K562 (cell line): ENCODE measurements around the gene PNCK. TPM values are rescaled to one million over a fixed set of nuclear protein-coding genes. Genes with fewer than 3 reads are reported as not detected.
A peak's percentile ranks its signal among the peaks of the same experiment; 100 is the strongest.

ENCODE experiments used
- ATAC-seq: fragments of 200-7000 bp; cut with Tn5 transposase; 3 replicates; pipeline ENCODE4 v1.9.1; 2020; ENCODE audit warnings: moderate library complexity
- BruUV-seq: library from RNA; stranded (reverse); fragments of 400-500 nt; replicated peaks from 2 replicates; lab custom pipeline; 2021; lab: Mats Ljungman, UMichigan
- CTCF ChIA-PET: fragments of 300-600 bp; formaldehyde crosslinking; extraction: SDS; loops from one replicate; lab custom pipeline; 2021; ENCODE audit warnings: low intra/inter-chr PET ratio; lab: Yijun Ruan, JAX
- POLR2A ChIA-PET: fragments of 300-600, 350-650 bp; sonication (Branson Sonifier 250); formaldehyde crosslinking; extraction: SDS; loops from one replicate; lab custom pipeline; 2021; ENCODE audit warnings: antibody characterized with exemption, inconsistent platforms; lab: Yijun Ruan, JAX
- DNase-seq, 4 experiments: peaks; one replicate each; pipeline versions ENCODE4 v3.0.0 to v3.0.0-alpha.2; 2011 to 2018; ENCODE audit warnings: low spot score in 3 of 4, mixed read lengths in 3 of 4; ENCODE audit errors: extremely low read depth in 1 of 4
- FAIRE-seq: peaks from 2 replicates; lab custom pipeline; 2011; peaks lifted over from hg19 to GRCh38; lab: Jason Lieb, UNC
- H2AFZ ChIP-seq: 2 replicates; pipeline ENCODE4 v1.6.0; 2011; ENCODE audit warnings: low read depth, low read length, control low read depth, inconsistent platforms
- H3K27ac ChIP-seq: fragments of 200-600 bp; 3 replicates; pipeline ENCODE4 v1.8.0; 2011; ENCODE audit warnings: low read depth, mild to moderate bottlenecking, control low read depth, inconsistent platforms, low read length, moderate library complexity, mixed read lengths; ENCODE audit errors: extremely low read depth
- H3K27me3 ChIP-seq, 2 experiments: fragments of 300-600 bp in 1 of 2; 2 replicates in 1 of 2; 3 replicates in 1 of 2; pipeline versions ENCODE4 v1.6.0 to v1.8.0; 2011; ENCODE audit warnings: inconsistent platforms in 2 of 2, low read length in 2 of 2, mild to moderate bottlenecking in 1 of 2, mixed read lengths in 1 of 2, moderate library complexity in 1 of 2; ENCODE audit not compliant: control insufficient read depth in 2 of 2, insufficient read depth in 2 of 2
- H3K36me3 ChIP-seq: fragments of 300-600 bp; 3 replicates; pipeline ENCODE4 v1.8.0; 2011; ENCODE audit warnings: mild to moderate bottlenecking, low read length, inconsistent platforms; ENCODE audit not compliant: control insufficient read depth, insufficient read depth
- H3K4me1 ChIP-seq, 2 experiments: fragments of 200-600 bp in 1 of 2; replicated peaks in 1 of 2; 2 replicates in 1 of 2; 3 replicates in 1 of 2; pipeline versions ENCODE4 v1.5.1 to v1.8.0; 2011; ENCODE audit warnings: inconsistent platforms in 2 of 2, low read length in 2 of 2, mild to moderate bottlenecking in 1 of 2, mixed read lengths in 1 of 2, moderate library complexity in 1 of 2; ENCODE audit not compliant: control insufficient read depth in 2 of 2, insufficient read depth in 2 of 2
- H3K4me2 ChIP-seq: 2 replicates; pipeline ENCODE4 v1.6.1; 2011; ENCODE audit warnings: low read length, control low read depth, inconsistent platforms, mixed read lengths; ENCODE audit not compliant: insufficient read depth
- H3K4me3 ChIP-seq: fragments of 200-600 bp; sonication (generic), shearing (Covaris generic); 2 replicates; pipeline ENCODE4 v1.5.1; 2016; ENCODE audit warnings: control low read depth, inconsistent platforms
- H3K79me2 ChIP-seq: fragments of 200-600 bp; 3 replicates; pipeline ENCODE4 v1.8.0; 2011; ENCODE audit warnings: low read length, inconsistent platforms; ENCODE audit not compliant: control insufficient read depth, insufficient read depth
- H3K9ac ChIP-seq, 2 experiments: 2 replicates each; pipeline versions ENCODE4 v1.6.0 to v1.6.1; 2011; ENCODE audit warnings: low read depth in 2 of 2, low read length in 2 of 2, control low read depth in 1 of 2, inconsistent platforms in 1 of 2, mild to moderate bottlenecking in 1 of 2, mixed read lengths in 1 of 2; ENCODE audit not compliant: insufficient read depth in 1 of 2
- H3K9me1 ChIP-seq: one replicate; pipeline ENCODE4 v1.6.0; 2011; ENCODE audit warnings: inconsistent platforms, mild to moderate bottlenecking, low read length, moderate library complexity; ENCODE audit not compliant: control insufficient read depth, insufficient read depth
- H3K9me3 ChIP-seq: replicated peaks from 2 replicates; pipeline ENCODE4 v1.5.1; 2011; ENCODE audit warnings: low read depth, low read length, inconsistent platforms; ENCODE audit not compliant: control insufficient read depth, insufficient read depth
- H4K20me1 ChIP-seq: replicated peaks from 2 replicates; pipeline ENCODE4 v1.6.1; 2011; ENCODE audit warnings: low read length, inconsistent platforms, mixed read lengths; ENCODE audit not compliant: control insufficient read depth, insufficient read depth
- ESRRB ChIP-seq: fragments of 250-450 bp; sonication (Bioruptor Pico); IDR thresholded peaks from 2 replicates; pipeline ENCODE4 v1.5.0; 2020; ENCODE audit warnings: mild to moderate bottlenecking, moderate library complexity, borderline replicate concordance
- FIP1L1 ChIP-seq: fragments of 200-400 bp; formaldehyde crosslinking; IDR thresholded peaks from 2 replicates; pipeline ENCODE4 v1.6.1; 2018; ENCODE audit warnings: mild to moderate bottlenecking, low read depth, low read length; ENCODE audit not compliant: poor library complexity, severe bottlenecking
- KDM5B ChIP-seq: fragments of 200-600 bp; sonication (generic); IDR thresholded peaks from 2 replicates; pipeline ENCODE4 v1.6.1; 2012; ENCODE audit warnings: low read depth, mild to moderate bottlenecking, moderate library complexity, low read length, control low read depth, inconsistent platforms; ENCODE audit not compliant: insufficient replicate concordance
- MCM3 ChIP-seq: fragments of 450-650 bp; IDR thresholded peaks from 2 replicates; pipeline ENCODE4 v1.6.1; 2016
- PCBP1 ChIP-seq: fragments of 200-400 bp; formaldehyde crosslinking; IDR thresholded peaks from 2 replicates; pipeline ENCODE4 v1.6.1; 2018; ENCODE audit warnings: mild to moderate bottlenecking, low read depth, low read length; ENCODE audit not compliant: poor library complexity, severe bottlenecking
- PHB2 ChIP-seq: fragments of 450-650 bp; IDR thresholded peaks from 2 replicates; pipeline ENCODE4 v1.6.1; 2017; ENCODE audit warnings: low read depth
- RHOXF2B ChIP-seq: fragments of 250-450 bp; sonication (Bioruptor Pico); conservative IDR thresholded peaks from 2 replicates; pipeline ENCODE4 v1.5.1; 2021
- SIX5 ChIP-seq, 2 experiments: IDR thresholded peaks; 2 replicates each; pipeline ENCODE4 v1.6.1; 2011; ENCODE audit warnings: low read length in 2 of 2, borderline replicate concordance in 1 of 2, low read depth in 1 of 2, mild to moderate bottlenecking in 1 of 2, moderate library complexity in 1 of 2; ENCODE audit not compliant: insufficient read depth in 1 of 2
- SMAD1 ChIP-seq: fragments of 150-350 bp; IDR thresholded peaks from 2 replicates; pipeline ENCODE4 v1.6.1; 2014; ENCODE audit warnings: low read length, low read depth; ENCODE audit not compliant: partially characterized antibody
- SMARCA5 ChIP-seq: fragments of 450-650 bp; IDR thresholded peaks from 2 replicates; pipeline ENCODE4 v1.6.1; 2016
- TAF9B ChIP-seq: fragments of 450-650 bp; IDR thresholded peaks from 2 replicates; pipeline ENCODE4 v1.6.1; 2018; ENCODE audit warnings: mild to moderate bottlenecking; ENCODE audit not compliant: partially characterized antibody
- U2AF2 ChIP-seq: fragments of 200-400 bp; formaldehyde crosslinking; optimal IDR thresholded peaks from 2 replicates; pipeline ENCODE3; 2017; ENCODE audit warnings: low read depth, mild to moderate bottlenecking, low read length
- ZNF146 ChIP-seq: IDR thresholded peaks from one replicate; pipeline ENCODE4 v1.6.1; 2018; ENCODE audit warnings: missing compliant biosample characterization; ENCODE audit not compliant: unreplicated experiment
- ZNF232 ChIP-seq: sonication (generic); formaldehyde crosslinking; IDR thresholded peaks from 2 replicates; pipeline ENCODE4 v1.8.0; 2022; ENCODE audit warnings: mild to moderate bottlenecking, missing genetic modification reagents
- ZNF699 ChIP-seq: fragments of 250-450 bp; sonication (Bioruptor Pico); IDR thresholded peaks from 2 replicates; pipeline ENCODE4 v1.8.0; 2021; ENCODE audit warnings: mild to moderate bottlenecking, moderate library complexity; ENCODE audit not compliant: insufficient replicate concordance
- WGBS: fragments of 100-300 bp; shearing (Covaris generic); methylation state at CpG from one replicate; pipeline ENCODE4 v1.1.6; 2016; ENCODE audit warnings: low coverage, mixed read lengths; ENCODE audit not compliant: insufficient coverage; ENCODE audit errors: missing lambda C conversion rate; 5-methylcytosine and 5-hydroxymethylcytosine counted together
- in situ Hi-C: fragments of 300-500 bp; cut with MboI; formaldehyde crosslinking; loops from 4 replicates; pipeline ENCODE4 v1.15.0; 2018; ENCODE audit warnings: inconsistent platforms, mixed read lengths
- intact Hi-C: fragments of 100-400 bp; cut with micrococcal nuclease; formaldehyde crosslinking; loops from 2 replicates; pipeline ENCODE4 v1.14.2; 2022
- polyA plus RNA-seq, 8 experiments: library from polyadenylated mRNA; depleted of rRNA in 4 of 8; stranded (reverse) in 5 of 8; unstranded in 3 of 8; fragments of >200 nt; fragmentation: Nextera tagmentation in 2 of 8; fragmentation: Illumina TruSeq in 1 of 8; extraction: Ambion mirVana in 2 of 8; extraction: Trizol in 1 of 8; gene quantifications; 2 replicates each; pipeline versions ENCODE4 v1.2.1 to v1.2.3, GENCODE V29; 2011 to 2014; ENCODE audit warnings: inconsistent platforms in 1 of 8, missing spikeins in 1 of 8
- total RNA-seq, 7 experiments: library from RNA; depleted of rRNA in 6 of 7; stranded (reverse); fragments of >200 nt in 6 of 7; fragmentation: Illumina TruSeq in 2 of 7; extraction: Trizol in 2 of 7; gene quantifications; 2 replicates each; pipeline versions ENCODE4 v1.2.1 to v1.2.3, GENCODE V29; 2011 to 2021; ENCODE audit warnings: low replicate concordance in 1 of 7
- TF ChIP-seq, protein P1 (sequence below): fragments of 250-450 bp; sonication (Bioruptor Pico); IDR thresholded peaks from 2 replicates; pipeline ENCODE4 v1.5.0; 2020; ENCODE audit warnings: mild to moderate bottlenecking

The PNCK gene
- total and polyA plus RNA-seq, 9 of the 15 experiments (the other 6 are each of a cell fraction or from before 2014, with no cell fraction given) = 0.13 to 7.5 (median 1.2) TPM; not detected in 1

DNA sequence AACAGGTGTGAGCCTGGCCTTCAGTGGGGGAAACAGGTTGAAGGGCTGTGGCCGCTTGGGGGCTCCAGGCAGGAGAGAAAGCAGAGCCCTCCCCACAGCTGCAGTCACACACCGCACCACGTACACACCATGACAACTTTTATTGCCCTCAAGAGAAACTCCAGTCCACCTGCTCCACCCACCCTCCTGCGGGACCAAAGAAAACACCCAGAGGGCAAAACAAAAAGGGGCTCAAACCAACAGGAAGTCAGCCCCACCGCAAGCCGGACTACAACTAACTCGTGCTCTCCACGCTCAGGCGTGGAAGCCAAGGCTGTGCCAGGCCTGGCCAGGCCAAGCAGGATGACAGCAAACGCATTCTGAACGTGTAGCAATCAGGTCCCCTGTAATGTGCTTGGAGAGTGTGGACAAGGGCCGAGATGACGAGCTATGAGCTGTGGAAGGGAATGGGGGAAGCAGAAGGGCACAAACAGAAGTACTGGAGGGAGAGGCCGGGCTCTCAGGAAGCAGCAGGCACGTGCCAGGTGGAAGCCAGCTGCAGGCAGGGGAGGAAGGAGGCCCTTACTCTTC, 26.8 kb upstream of the PNCK start:
- H2AFZ ChIP-seq = no peak overlapping the region
- FAIRE-seq = no peak
- no peaks in the 10 kb centered on the region for H3K9me3 ChIP-seq
- H3K4me2 ChIP-seq = no peak overlapping the region
- CTCF ChIA-PET = no interaction called here
- peaks cover 0 to 7% of the 10 kb centered on the region in 2 experiments; a peak in 1 of 5 replicates for H3K4me1 ChIP-seq
- no peak overlapping the region for H3K27ac ChIP-seq
- TF ChIP-seq ZNF146 (no peak), SIX5 (IDR thresholded peaks at IDR 0.05; ENCODE audit: borderline replicate concordance in 1 of 2, insufficient read depth in 1 of 2, low read depth in 1 of 2, low read length in 2 of 2) (no peak), PCBP1 (no peak), PHB2 (no peak), RHOXF2B (CRISPR knock-in tag) (no peak), KDM5B (no peak), U2AF2 (no peak), TAF9B (no peak), ZNF232 (CRISPR knock-in tag) (no peak), ESRRB (CRISPR knock-in tag) (no peak), SMARCA5 (no peak), SMAD1 (no peak), ZNF699 (CRISPR knock-in tag) (no peak), MCM3 (no peak), FIP1L1 (no peak)
- TF ChIP-seq, protein P1, sequence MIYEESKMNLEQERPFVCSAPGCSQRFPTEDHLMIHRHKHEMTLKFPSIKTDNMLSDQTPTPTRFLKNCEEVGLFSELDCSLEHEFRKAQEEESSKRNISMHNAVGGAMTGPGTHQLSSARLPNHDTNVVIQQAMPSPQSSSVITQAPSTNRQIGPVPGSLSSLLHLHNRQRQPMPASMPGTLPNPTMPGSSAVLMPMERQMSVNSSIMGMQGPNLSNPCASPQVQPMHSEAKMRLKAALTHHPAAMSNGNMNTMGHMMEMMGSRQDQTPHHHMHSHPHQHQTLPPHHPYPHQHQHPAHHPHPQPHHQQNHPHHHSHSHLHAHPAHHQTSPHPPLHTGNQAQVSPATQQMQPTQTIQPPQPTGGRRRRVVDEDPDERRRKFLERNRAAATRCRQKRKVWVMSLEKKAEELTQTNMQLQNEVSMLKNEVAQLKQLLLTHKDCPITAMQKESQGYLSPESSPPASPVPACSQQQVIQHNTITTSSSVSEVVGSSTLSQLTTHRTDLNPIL = no peak
- H3K79me2 ChIP-seq = no peaks in the 10 kb centered on the region
- TSS peak; percentile 60 for BruUV-seq
- H3K9me1 ChIP-seq = no peaks in the 10 kb centered on the region
- intact Hi-C loops (no loop called here), in situ Hi-C loops (no loop called here)
- no peak overlapping the region for H3K9ac ChIP-seq
- DNase-seq = no peak
- no peaks in the 10 kb centered on the region for H3K27me3 ChIP-seq
- H3K4me3 ChIP-seq = no peak overlapping the region
- peaks cover 68% of the 10 kb centered on the region; the same call in 1 of the 3 replicates for H3K36me3 ChIP-seq
- WGBS = 85% methylated on average over 4 of the region's 15 CpGs
- no peak for ATAC-seq
- no peaks in the 10 kb centered on the region for H4K20me1 ChIP-seq
- POLR2A ChIA-PET = no interaction called here
